HG03139 (cell line): ENCODE results near the gene GTF3C1.
A peak's percentile ranks its signal among the peaks of the same experiment; 100 is the strongest.

Source experiments
- ATAC-seq: cut with Tn5 transposase; IDR thresholded peaks from one replicate; pipeline ENCODE4 v1.9.1; 2021; ENCODE audit not compliant: unreplicated experiment

GTF3C1 gene

DNA sequence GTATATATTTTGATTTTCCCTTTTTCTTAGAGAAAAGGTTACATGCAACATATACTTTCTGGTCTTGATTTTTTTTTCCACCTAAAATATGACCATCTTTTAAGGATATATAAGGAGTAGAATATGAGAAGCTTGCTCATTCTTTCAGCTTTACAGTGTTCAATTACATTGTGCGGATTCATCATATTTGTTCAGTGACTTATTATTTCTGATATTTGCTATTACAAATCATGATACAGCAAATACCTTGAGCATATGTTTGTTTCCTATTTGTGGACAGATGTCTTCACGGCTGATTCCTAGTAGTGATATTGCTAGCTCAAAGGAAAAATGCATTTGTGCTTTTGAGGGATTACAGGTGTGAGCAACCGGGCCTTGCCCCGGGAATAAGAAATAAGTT is 18.4 kb upstream of the GTF3C1 start:
- no peak for ATAC-seq

DNA sequence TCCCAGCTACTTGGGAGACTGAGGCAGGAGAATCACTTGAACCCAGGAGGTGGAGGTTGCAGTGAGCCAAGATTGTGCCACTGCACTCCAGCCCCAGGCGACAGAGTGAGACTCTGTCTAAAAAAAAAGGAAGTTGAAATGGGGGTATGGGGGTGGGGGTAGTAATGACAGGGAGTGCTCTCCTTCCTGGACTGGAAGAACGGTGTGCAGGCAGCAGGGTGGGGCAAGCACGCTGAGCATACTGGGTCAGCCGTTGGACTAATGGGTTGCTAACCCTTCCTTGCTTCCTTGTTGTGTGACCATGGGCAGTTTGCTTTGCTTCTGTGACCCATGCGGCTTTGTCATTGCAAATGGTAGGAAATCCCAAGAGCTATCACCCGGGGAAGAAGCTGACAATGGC is 16.7 kb upstream of the GTF3C1 start:
- no peak for ATAC-seq

DNA sequence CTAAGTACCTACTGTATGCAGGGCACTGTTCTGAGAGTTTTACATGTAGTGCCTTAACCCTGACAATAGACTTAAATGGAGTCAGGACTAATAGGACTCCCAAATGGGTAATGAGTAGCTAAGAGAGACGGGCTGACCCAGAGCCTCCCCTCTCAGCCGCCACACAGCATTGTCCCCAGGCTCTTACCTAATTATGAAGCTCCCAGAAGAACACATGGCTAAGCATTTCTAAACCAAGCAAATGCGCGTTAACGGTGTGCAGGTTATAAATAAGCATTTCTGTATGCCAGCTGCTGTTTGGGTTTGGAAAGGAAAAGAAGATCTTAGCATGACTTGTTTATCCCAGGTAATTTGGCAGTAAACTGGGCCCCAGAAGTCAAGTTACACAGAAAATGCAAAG is 14.5 kb upstream of the GTF3C1 start:
- no peak for ATAC-seq

DNA sequence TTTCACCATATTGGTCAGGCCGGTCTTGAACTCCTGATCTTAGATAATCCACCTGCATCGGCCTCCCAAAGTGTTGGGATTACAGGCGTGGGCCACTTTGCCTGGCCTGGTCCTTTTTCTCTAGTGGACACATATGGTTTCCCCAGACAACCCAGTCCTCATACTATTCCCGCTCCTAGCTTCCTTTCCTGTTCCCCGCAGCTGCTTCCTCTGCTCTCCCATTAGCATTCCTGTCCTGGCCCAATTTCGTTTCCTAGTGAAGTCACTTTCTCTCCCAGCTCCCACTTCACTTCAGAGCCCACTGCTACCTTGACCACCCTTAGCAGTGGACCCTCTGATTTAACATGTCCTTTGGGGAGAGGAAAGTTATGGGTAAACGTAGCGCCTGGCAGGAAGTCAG is 11.5 kb upstream of the GTF3C1 start:
- no peak for ATAC-seq

DNA sequence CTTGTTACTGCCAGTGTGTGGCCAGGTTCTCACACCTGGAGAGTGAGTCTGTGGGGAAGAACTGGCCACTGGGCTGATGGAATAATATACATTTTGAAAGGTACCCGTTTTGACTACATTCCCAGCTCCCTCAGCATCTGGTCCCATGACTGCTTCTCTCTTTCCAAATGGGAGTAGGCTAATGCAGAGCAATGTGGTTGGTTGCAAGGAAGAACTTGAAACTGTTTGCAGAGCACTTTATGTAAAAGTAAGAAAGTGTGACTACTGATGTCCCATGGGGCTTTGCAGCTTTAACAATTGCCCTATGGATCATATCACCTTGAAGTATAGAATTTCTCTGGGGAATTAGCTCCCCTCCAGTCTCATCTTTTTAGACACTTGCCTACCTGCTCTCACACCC is 9.2 kb upstream of the GTF3C1 start:
- no peak for ATAC-seq

DNA sequence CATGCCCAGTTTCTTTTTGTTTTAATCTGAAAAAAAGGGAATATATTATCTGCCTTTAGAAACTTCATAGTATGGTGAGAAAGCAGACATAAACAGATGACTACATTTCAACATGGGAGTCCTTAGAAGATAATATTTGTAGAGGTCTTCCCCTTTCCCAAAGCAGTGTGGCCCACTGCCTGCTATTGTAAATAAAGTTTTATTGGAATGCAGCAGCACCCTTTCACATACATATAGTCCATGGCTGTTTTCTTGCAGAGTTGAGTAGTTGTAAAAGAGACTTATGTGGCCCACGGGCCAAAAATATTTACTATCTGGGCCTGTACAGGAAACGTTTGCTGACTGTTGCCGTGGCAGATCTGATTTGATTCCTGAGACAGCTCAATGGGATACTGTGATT is 8.7 kb upstream of the GTF3C1 start:
- no peak for ATAC-seq

DNA sequence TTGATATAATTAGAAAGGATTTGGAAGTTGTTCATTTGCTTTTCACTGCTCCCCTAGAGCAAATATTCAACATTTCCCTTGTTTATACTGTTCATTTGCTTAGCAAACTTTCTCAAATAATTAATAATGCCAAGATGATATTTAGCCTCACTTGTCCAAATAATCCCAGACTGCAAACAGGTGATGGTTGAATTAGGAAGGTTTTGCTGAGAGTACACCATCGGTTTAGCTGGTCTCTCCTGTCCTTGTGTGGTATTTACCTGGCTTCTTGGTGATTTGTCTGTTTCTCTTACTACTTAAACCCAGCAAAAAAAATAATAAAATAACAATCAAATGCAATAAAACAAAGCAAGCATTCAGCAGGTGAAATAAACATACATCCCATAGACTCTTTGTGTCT is 6.8 kb upstream of the GTF3C1 start:
- ATAC-seq, result no peak

DNA sequence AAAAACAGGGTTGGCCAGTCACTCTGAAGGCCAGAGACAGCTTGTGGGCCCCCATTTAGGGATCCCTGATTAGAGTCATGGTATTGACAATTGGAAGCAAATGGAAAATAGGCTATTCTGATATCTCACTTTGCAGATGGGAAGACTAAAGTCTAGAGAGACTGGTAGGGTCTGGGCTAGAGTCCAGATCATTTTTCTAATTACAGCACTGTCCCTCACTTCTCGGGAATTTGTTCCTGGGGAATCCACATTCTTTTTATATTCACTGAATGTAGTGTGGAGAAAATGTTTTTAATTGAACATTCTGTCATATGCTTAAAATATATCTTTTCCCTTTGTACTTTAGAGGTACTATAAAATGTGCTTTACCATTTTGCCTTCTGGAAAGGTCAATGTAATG is 1.3 kb upstream of the GTF3C1 start:
- ATAC-seq, result no peak

DNA sequence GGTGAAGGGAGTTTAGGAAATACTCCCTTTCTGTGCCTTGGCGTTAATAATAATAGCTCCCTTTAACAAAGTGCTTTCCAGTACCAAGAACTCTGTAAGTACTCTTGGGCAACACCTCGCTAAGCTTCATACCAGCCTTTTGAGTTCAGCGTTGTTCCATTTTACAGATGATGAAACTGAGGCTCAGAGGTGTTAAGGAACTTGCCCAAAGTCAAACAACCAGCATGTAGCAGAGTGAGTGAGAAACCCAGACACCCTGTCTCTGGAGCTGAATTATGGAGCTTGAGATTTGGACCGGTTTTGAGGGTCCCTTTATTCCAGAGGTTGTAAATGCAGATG is 838 bp upstream of the GTF3C1 start:
- no peak for ATAC-seq

DNA sequence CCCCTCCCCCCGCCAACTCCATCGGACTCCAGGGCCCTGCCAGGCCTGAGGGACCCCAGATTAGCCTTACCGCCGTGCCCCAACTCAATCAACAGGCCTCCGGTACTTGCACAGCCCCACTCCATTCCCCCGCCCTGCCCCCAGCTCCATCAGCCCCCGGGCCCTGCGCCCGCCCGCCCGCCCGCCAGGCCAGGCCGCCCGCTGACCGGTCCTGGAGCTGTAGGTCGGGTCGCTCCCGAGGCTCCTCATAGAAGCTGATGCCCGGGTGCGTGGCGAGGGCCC is 308 bp downstream of the GTF3C1 start:
- ATAC-seq, result peak; percentile 12

DNA sequence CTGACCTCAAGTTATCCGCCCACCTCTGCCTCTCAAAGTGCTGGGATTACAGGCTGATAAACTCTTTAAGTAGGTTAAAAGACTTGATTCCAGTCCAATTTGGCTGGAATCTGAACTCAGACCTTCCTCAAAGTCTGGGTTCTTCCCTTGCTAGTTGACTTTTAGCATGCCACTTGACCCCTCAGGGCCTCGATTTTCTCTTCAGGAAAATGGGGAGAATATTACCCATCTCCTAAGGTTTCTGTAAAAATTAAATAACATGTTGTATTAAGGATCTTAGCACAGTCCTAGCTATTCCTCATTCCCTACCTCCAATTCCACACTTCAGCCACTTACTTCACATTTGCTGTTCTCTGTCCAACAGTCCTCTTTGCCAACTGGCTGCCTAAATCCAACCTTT is 1.9 kb downstream of the GTF3C1 start:
- ATAC-seq, result no peak

DNA sequence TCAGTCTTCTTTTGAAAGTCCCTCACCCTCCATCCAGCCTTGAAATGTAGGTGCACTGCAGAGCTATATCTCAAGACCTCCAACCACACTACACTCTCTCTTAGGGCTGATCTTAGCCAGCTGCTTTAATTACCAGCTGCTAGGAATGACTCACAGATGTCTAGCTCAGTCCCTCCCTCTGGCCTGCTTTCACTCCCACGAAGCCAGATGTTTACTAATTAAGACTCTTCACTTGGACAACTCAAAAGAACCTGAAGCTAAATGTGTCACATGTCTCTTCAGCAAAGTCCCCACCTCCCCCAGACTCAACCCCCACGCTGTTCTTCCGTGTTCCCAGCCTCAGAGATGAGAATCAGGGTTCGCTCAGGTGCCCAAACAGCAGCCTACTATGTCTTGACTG is 2.6 kb downstream of the GTF3C1 start:
- no peak for ATAC-seq

DNA sequence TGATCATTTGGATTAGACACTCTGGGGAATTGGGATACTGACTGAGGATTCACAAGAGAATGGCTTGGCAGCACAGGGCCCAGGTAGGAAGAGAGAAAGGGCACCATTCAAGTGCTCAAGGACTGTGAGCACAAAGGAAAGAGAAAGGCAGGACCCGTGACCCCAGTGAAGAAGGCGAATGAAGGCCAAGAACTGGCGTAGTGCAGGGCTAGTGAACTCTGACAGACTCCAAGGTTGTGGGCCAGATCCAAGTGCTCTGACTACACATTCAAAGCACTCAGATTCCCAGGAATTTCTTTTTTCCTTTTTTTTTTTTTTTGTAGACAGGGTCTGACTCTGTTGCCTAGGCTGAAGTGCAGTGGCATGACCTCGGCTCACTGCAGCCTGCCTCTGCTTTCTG is 5.0 kb downstream of the GTF3C1 start:
- no peak for ATAC-seq

DNA sequence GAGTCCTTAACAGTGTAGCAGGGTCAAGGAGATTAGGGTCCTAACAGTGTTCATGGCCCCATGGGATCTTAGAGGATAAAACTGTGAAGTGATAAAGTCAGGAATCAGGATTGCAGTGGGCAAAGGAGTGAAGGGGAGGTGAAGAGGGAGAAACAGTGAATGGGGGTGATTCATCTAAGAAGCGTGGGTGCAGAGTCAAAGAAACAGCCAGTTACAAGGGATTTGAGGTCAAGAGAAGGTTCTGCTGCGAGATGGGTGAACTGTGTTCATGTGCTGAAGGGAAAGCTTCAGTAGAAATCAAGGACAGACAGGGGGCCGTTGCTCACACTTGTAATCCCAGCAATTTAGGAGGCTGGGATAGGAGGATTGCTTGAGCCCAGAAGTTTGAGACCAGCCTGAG is 5.9 kb downstream of the GTF3C1 start:
- no peak for ATAC-seq

DNA sequence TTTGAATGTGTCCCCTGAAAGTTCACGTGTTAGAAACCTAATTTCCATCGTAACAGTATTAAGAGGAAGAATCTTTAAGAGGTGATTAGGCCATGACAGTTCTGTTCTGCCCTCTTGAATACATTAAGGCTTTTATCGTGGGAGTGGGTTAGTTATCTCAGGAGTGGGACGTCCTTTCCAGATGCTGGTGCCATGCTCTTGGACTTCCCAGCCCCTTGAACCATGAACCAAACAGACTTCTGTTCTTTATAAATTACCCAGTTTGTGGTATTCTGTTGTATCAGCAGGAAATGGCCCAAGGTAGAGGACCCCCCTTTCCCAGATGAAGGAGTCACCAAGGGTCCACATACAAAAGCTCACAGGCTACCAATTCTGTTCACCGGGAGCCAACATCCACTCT is 10.1 kb downstream of the GTF3C1 start:
- ATAC-seq, result no peak

DNA sequence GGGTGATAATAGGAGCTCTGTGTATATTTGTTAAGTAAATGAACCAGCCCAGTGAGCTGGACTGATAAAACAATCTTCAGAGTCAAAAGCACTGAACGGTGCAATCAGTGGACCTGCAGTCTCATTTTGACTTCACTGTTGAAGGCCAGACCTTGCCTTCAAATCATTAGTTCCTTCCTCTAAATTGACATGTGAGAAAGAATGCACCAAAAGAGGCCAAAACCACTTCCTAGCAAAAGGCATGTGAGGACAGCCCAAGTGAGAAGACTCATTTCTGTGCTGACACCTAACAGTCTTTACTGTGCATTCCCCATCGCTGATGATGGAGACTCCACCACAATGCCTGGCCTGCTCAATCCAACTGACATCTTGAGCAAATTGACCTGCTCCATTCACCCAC is 10.6 kb downstream of the GTF3C1 start:
- no peak for ATAC-seq

DNA sequence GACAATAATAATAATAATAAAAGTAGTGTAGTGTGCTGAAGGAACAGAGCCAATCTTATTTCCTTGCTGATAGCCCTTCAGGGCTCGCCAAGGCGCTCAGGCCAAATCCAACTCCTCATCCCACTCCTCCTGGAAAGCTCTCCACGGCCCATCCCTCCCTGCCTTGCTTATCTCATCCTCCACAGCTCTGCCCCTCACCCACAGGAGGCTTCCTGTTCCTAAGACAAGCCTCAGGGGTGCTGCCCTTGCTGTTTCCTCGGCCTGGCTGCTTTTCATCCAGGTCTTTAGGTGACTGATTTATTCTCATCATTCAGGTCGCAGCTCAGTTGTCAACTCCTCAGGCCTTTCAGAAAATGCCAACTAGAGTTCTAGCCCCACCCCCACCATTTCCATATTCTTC is 11.2 kb downstream of the GTF3C1 start:
- no peak for ATAC-seq

DNA sequence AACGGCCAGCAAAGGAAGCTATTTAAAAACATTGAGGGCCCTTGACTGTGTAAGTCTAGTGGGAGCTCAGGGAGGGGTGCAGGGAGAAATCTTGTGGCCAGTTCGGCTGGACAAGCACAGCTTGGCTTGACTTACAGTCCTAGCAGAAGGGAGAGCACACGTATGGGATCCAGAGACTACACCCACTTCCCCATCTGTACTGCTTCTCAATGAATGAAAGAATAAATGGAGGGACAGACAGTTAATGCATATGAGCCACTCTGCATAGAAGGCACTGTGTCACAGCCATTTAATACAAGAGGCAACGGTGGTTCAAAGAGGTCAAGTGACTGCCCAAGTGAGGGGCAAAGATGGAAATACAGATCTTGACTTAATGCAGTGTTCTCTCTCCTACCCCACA is 15.5 kb downstream of the GTF3C1 start:
- ATAC-seq, result no peak

DNA sequence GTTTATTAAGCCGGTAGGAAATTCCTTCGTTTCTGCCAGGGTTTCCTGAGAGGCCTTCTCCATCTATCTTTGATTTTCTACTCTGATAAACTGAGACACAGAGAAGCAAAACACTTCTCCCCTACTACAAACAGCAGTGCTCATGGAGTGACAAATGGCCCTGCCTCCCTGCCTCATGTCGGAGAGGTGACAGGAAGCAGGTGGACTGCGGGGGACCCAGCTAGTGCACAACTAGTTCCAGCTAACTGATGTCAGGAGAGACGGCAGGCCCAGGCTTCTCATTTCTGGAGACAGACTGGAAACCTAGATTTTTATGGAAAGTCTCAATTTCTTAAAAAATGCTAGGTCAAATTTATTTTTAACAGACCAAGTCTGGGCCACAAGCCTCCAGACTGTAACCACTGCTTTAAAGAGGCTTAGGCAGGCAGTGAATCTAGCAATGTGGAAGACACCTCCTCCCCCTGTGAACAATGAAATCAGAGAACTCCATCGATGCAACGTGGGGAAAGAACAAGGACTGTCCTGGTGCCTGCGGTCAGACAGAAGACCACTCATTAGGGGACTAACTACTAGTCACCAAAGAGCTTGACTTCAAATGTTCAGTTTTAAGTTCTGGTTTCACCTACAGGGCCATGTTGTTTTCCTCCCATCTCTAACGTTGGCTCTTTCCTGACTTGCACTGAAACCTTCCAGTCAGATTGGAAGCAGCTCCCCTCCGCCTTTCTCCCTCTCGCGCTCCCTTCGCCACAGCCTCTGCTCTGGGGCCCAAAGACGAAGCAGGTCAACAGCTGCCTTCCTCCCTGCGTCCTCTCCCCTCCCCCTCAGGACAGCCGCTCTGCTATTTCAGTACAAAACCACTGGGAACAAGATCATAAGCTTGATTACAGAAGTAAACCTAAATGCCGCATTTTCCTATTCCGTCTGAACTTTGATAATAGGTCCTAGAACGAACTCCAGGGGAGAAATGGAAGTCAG is 17.6 kb downstream of the GTF3C1 start:
- no peak for ATAC-seq

DNA sequence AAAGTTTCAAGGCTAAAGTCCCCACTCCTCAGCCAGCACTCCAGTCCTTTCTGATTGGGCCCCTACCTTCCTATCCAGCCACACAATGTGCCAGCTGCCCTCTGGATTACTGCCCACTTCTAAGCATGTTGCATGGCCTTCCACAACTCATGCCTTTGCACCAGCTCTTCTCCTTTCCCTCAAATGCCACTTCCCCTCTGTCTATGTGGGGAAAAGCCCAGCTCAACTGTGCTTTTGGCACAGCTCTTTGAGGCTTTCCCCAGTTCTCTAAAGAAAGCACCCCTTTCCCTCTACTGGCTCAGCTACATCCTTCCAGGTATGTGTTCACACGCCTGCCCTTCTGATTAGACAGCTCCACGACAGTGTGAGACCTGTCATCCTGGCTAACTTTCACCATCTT is 18.5 kb downstream of the GTF3C1 start:
- no peak for ATAC-seq

DNA sequence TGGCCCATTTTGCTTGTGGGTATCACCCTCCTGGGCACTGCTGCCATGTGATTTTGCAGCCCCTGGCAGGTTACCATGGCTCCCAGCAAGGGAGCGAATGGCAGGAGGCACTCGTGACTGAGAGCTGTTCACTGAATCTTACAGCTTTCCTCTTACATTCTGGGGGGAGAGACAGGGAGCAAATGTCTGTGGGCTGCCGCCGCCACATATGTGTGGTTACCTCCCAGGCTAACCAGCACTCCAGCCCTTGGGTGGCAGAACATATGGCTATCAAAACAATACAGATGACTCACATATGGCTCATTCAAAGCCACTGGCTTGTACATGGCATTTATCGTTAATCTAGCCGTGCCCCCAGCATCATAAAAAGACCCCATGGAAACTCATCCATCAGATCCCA is 19.8 kb downstream of the GTF3C1 start:
- ATAC-seq, result no peak

DNA sequence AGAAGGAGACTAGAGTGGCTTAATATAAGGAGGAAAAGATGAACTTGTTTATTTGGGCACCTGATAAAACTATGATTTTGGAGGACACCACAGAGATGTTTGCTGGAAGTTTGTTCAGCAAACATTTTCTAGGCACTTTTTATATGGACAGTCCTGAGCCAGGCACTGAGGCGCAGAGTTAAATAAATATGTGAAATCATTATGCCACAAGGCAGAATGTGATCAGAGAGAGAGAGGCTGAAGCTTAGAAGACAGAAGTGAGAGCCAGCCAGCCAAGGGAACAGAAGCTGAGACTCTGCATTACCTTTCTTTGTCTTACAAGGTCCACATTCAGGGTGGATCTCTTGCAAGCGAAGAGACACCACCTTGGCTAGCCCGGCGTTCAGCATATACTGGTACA is 21.4 kb downstream of the GTF3C1 start:
- ATAC-seq, result no peak

DNA sequence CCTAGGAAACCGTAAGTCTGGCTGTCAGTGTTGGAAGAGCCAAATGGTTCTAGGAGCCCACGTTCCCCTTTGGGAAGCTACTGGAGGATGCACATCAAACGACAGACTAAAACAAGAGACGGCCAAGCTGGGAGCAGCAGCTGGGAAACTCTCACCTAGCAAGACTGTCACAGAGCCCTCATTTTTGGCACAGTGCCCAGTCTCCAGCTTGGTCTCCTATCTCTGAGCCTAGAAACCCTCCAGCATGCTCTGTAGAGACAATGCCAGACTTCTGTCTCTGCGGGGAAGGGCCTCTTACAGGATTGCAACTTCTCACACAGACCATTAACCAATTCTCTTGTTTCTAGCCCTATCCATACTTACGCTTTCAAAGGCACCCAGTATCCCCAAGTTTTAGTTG is 23.5 kb downstream of the GTF3C1 start:
- ATAC-seq, result no peak
